ENCODE results near the gene DCLK1. TPM values are rescaled to one million over a fixed set of nuclear protein-coding genes. Genes with fewer than 3 reads are reported as not detected.

DCLK1 gene
- total RNA-seq, 2 experiments from 2014 or later, result not detected

DNA sequence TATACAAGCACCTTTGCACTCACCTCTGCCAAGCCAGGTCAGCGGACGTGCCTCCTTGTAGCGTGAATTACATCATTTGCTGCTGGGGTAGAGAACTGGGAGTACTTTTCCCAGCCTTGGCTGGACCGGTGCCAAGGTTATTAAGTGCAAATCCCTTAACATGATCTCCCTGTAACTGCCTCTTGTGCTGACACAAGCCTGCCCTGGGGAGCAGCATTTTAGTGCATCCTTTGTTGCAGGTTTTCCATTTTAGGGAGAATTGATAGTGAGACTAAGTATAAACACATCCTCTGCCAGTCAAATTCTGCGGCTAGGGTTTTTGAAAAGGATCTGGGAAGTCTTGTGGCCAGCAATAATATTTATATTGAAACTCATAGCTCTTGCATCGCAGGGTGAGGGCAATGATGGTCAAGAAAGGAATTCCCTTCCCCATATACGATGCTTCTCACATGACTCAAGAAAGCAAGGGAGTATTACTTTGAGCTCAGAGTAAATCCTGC, 32.7 kb upstream of the DCLK1 start:
- no peak overlapping the region for H3K4me3 Mint-ChIP-seq
- ChIA-PET POLR2A (no interaction called here), CTCF (no interaction called here)
- ATAC-seq (no peak), DNase-seq (no peak)
- H3K9me3 Mint-ChIP-seq, result no peaks in the 10 kb centered on the region
- H3K27ac Mint-ChIP-seq, result no peak overlapping the region
- TF ChIP-seq, protein P1, sequence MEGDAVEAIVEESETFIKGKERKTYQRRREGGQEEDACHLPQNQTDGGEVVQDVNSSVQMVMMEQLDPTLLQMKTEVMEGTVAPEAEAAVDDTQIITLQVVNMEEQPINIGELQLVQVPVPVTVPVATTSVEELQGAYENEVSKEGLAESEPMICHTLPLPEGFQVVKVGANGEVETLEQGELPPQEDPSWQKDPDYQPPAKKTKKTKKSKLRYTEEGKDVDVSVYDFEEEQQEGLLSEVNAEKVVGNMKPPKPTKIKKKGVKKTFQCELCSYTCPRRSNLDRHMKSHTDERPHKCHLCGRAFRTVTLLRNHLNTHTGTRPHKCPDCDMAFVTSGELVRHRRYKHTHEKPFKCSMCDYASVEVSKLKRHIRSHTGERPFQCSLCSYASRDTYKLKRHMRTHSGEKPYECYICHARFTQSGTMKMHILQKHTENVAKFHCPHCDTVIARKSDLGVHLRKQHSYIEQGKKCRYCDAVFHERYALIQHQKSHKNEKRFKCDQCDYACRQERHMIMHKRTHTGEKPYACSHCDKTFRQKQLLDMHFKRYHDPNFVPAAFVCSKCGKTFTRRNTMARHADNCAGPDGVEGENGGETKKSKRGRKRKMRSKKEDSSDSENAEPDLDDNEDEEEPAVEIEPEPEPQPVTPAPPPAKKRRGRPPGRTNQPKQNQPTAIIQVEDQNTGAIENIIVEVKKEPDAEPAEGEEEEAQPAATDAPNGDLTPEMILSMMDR (IDR thresholded peaks at IDR 0.05), result no peak
- no peaks in the 10 kb centered on the region for H3K36me3 Mint-ChIP-seq (ENCODE audit: low read depth)
- H3K27me3 Mint-ChIP-seq, result no peaks in the 10 kb centered on the region
- intact Hi-C loops (cut with micrococcal nuclease), result no loop called here
- no peaks in the 10 kb centered on the region for H3K4me1 Mint-ChIP-seq (ENCODE audit: low read depth)

DNA sequence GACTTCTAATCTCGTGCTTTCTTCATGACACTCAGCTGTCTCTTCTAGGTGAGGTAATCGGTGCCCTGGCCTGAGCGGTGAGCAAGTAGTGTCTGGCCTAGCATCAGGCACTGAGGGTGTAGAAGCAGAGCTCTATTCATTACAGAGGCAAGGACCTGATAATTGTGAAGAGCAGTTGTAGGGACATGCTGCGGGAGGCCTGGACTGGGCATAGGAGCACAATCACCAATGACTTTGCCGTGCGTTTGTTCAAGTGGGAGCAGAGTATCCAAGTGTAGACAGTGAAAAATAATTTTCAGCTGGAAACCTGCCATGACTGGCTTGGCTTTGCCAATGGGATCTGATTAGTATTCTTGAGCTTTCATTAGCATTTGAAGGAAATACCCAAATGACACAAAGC, 32.1 kb upstream of the DCLK1 start:
- ChIA-PET POLR2A (no interaction called here), CTCF (no interaction called here)
- H3K27me3 Mint-ChIP-seq, result no peaks in the 10 kb centered on the region
- H3K4me3 Mint-ChIP-seq, result no peak overlapping the region
- intact Hi-C loops (cut with micrococcal nuclease), result no loop called here
- H3K4me1 Mint-ChIP-seq (ENCODE audit: low read depth), result no peaks in the 10 kb centered on the region
- no peaks in the 10 kb centered on the region for H3K9me3 Mint-ChIP-seq
- ATAC-seq (no peak), DNase-seq (no peak)
- H3K27ac Mint-ChIP-seq, result no peak overlapping the region
- H3K36me3 Mint-ChIP-seq (ENCODE audit: low read depth), result no peaks in the 10 kb centered on the region
- TF ChIP-seq, protein P1 (IDR thresholded peaks at IDR 0.05), result no peak

DNA sequence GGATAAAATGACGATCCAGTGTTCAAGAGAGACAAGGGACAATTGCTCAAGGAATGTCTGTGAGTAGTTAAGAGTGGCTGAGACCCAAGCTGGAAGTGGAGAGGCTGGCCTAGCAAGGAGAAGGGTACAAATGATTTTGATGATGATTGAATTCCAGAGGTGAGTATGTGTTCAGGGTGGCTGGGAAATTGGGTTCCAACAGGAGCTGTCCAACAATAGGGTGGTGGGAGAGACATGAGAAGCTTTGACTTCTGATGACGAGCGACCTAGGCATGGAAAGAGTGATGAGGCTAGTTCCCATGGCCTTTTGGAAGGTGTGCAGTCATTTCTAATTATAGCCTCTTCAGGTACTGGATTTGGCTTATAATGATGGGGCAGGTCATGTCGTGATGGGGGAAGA, 29.1 kb upstream of the DCLK1 start:
- intact Hi-C loops (cut with micrococcal nuclease), result no loop called here
- H3K4me1 Mint-ChIP-seq (ENCODE audit: low read depth), result no peaks in the 10 kb centered on the region
- TF ChIP-seq, protein P1 (IDR thresholded peaks at IDR 0.05), result no peak

DNA sequence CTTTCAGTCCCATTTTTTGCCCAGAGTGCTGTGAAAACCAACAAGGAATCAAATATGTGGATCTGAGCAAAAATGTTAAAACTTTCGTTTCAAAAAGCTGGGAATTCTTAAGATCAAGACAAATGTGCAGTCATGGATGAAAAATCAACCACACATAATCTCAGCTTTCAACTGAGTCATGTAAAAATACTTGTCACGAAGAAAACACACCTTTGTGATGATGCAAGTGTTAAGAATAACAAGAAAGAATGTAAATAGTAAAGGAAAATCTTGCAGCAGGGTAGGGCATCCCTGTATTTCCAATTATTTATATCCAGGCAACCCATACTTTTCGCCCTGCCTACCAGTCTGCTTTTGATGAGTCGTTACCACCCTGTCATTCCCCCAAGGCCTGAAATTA, 27.4 kb upstream of the DCLK1 start:
- ATAC-seq, result no peak
- no peaks in the 10 kb centered on the region for H3K36me3 Mint-ChIP-seq (ENCODE audit: low read depth)

More for the DNA sequence above, 29.1 kb upstream of the DCLK1 start:
- ChIA-PET CTCF (no interaction called here), POLR2A (no interaction called here)
- no peaks in the 10 kb centered on the region for H3K27me3 Mint-ChIP-seq
- no peak overlapping the region for H3K4me3 Mint-ChIP-seq
- no peak for ATAC-seq
- no peaks in the 10 kb centered on the region for H3K36me3 Mint-ChIP-seq (ENCODE audit: low read depth)
- no peaks in the 10 kb centered on the region for H3K9me3 Mint-ChIP-seq
- DNase-seq, result no peak
- no peak overlapping the region for H3K27ac Mint-ChIP-seq

DNA sequence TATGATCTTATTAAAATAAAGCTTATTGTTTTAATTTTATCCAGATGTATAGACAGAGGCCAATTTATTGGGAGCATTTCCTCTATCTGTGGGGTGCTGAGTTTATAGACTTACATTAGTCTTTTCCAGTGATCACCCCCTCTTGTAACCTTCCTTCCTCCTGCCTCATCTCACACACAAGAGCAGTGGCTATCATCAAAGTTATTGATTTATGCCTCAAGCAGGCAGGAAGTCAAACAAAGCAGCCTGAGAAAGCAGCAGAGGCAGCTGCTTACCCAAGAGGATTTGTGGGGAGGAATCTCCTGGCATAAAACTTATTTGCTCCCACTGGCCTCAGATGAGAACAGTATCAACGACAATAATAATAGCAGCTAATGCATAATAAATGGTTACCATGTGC, 26.3 kb upstream of the DCLK1 start:
- Mint-ChIP-seq H3K27ac (no peak overlapping the region), H3K4me3 (no peak overlapping the region), H3K4me1 (ENCODE audit: low read depth) (no peaks in the 10 kb centered on the region), H3K36me3 (ENCODE audit: low read depth) (no peaks in the 10 kb centered on the region), H3K27me3 (peaks cover 4% of the 10 kb centered on the region), H3K9me3 (no peaks in the 10 kb centered on the region)
- intact Hi-C loops (cut with micrococcal nuclease), result no loop called here
- POLR2A ChIA-PET, result no interaction called here
- ATAC-seq, result no peak
- CTCF ChIA-PET, result no interaction called here
- DNase-seq, result no peak
- TF ChIP-seq, protein P1 (IDR thresholded peaks at IDR 0.05), result no peak

More for the DNA sequence above, 27.4 kb upstream of the DCLK1 start:
- Mint-ChIP-seq H3K27ac (no peak overlapping the region), H3K4me3 (no peak overlapping the region), H3K9me3 (no peaks in the 10 kb centered on the region), H3K27me3 (peaks cover 2% of the 10 kb centered on the region), H3K4me1 (ENCODE audit: low read depth) (no peaks in the 10 kb centered on the region)
- DNase-seq, result no peak
- TF ChIP-seq, protein P1 (IDR thresholded peaks at IDR 0.05), result no peak
- intact Hi-C loops (cut with micrococcal nuclease), result no loop called here
- CTCF ChIA-PET, result no interaction called here
- POLR2A ChIA-PET, result no interaction called here

Measured in activated CD8-positive, alpha-beta T cell treated with anti-CD3 and anti-CD28 coated beads for 36 hours (primary cell).